Esophagus squamous epithelium (tissue), 5 donors: ENCODE data around the gene ANO2. TPM values are rescaled to one million over a fixed set of nuclear protein-coding genes. Genes with fewer than 3 reads are reported as not detected.

ENCODE experiments used
- DNase-seq: peaks from one replicate; lab custom pipeline; 2025; lab: John Stamatoyannopoulos, UW
- H3K27ac ChIP-seq, 4 donors: fragments of 200-600 bp; sonication (generic); one replicate each; pipeline ENCODE4 v1.5.1; 2016 to 2019; ENCODE audit warnings: mild to moderate bottlenecking in 1 of 4
- H3K27me3 ChIP-seq, 4 donors: fragments of 200-600 bp; sonication (generic); 1 replicate in 3 of 4; 2 replicates in 1 of 4; pipeline versions ENCODE4 v1.5.1 to v1.6.0; 2017 to 2021; ENCODE audit warnings: antibody characterized with exemption in 1 of 4
- H3K36me3 ChIP-seq, 3 donors: fragments of 200-600 bp; sonication (generic); one replicate each; pipeline ENCODE4 v1.5.1; 2016 to 2019
- H3K4me1 ChIP-seq, 3 donors: fragments of 200-600 bp; sonication (generic); one replicate each; pipeline ENCODE4 v1.5.1; 2017 to 2019
- H3K4me3 ChIP-seq, 4 donors: fragments of 200-600 bp; sonication (generic); 1 replicate in 3 of 4; 2 replicates in 1 of 4; pipeline ENCODE4 v1.5.1; 2016 to 2019; ENCODE audit warnings: mild to moderate bottlenecking in 2 of 4, moderate library complexity in 1 of 4
- H3K9me3 ChIP-seq, 3 donors: fragments of 200-600 bp; sonication (generic); one replicate each; pipeline ENCODE4 v1.5.1; 2016 to 2019
- POLR2A ChIP-seq, 4 donors: fragments of 450-650 bp; IDR thresholded peaks; one replicate each; pipeline ENCODE4 v1.6.1; 2017; ENCODE audit warnings: antibody characterized with exemption in 4 of 4, mild to moderate bottlenecking in 4 of 4, moderate library complexity in 3 of 4
- WGBS, 2 donors: methylation state at CpG; one replicate each; pipeline ENCODE4 v1.1.5; 2018; 5-methylcytosine and 5-hydroxymethylcytosine counted together
- intact Hi-C: fragments of 100-400 bp; cut with DNase I; formaldehyde crosslinking; loops from one replicate; pipeline ENCODE4 v1.15.0; 2022
- total RNA-seq, 4 donors: library from RNA; depleted of rRNA; stranded (reverse); fragments of >200 nt; gene quantifications; one replicate each; pipeline ENCODE4 v1.1.0, GENCODE V29; 2016
- TF ChIP-seq, protein P1 (sequence below), 6 experiments: fragments of 450-650 bp in 4 of 6; fragments of 200-600 bp in 2 of 6; sonication (generic) in 2 of 6; IDR thresholded peaks; one replicate each; pipeline ENCODE4 v1.5.1; 2016 to 2019; ENCODE audit warnings: antibody characterized with exemption in 6 of 6, mild to moderate bottlenecking in 4 of 6, moderate library complexity in 4 of 6
- donor health status: DM: yes; HTN: yes; CAD: no.

The ANO2 gene
- total RNA-seq, 4 donors from 2014 or later: 0.49 to 11.8 (median 3.1) TPM

DNA sequence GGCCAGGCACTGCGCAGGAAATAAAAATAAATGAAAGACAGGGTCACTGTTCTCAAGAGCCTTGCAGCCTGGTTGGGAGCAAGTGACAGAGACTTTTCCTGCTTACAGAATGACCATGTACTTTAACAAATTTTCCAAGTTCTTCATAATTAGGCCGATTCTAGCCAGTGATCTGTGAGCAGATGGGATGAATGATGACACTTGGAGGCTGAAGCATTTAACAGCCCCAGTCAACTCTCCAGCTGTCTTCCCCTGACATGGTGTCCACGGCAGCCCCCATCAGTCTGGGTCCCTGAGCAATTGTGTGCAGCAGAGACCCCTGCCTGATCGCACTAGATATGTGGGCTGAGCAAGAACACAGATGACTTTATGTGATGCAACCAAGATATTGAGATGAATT is 314.3 kb downstream of the ANO2 start:
- Histone ChIP-seq H3K36me3 (no peaks in the 10 kb centered on the region), H3K27me3 (peaks cover 0 to 14% (median 0%) of the 10 kb centered on the region in 4 donors), H3K4me3 (no peak overlapping the region), H3K27ac (no peak overlapping the region), H3K9me3 (no peaks in the 10 kb centered on the region), H3K4me1 (no peaks in the 10 kb centered on the region)
- TF ChIP-seq, protein P1, sequence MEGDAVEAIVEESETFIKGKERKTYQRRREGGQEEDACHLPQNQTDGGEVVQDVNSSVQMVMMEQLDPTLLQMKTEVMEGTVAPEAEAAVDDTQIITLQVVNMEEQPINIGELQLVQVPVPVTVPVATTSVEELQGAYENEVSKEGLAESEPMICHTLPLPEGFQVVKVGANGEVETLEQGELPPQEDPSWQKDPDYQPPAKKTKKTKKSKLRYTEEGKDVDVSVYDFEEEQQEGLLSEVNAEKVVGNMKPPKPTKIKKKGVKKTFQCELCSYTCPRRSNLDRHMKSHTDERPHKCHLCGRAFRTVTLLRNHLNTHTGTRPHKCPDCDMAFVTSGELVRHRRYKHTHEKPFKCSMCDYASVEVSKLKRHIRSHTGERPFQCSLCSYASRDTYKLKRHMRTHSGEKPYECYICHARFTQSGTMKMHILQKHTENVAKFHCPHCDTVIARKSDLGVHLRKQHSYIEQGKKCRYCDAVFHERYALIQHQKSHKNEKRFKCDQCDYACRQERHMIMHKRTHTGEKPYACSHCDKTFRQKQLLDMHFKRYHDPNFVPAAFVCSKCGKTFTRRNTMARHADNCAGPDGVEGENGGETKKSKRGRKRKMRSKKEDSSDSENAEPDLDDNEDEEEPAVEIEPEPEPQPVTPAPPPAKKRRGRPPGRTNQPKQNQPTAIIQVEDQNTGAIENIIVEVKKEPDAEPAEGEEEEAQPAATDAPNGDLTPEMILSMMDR (IDR thresholded peaks at IDR 0.05): no peak
- TF ChIP-seq POLR2A (IDR thresholded peaks at IDR 0.05): no peak
- intact Hi-C loops: no loop called here
- no peak for DNase-seq
- 90 to 93% methylated on average over 3 to 4 of the region's 4 CpGs for WGBS, 2 donors

DNA sequence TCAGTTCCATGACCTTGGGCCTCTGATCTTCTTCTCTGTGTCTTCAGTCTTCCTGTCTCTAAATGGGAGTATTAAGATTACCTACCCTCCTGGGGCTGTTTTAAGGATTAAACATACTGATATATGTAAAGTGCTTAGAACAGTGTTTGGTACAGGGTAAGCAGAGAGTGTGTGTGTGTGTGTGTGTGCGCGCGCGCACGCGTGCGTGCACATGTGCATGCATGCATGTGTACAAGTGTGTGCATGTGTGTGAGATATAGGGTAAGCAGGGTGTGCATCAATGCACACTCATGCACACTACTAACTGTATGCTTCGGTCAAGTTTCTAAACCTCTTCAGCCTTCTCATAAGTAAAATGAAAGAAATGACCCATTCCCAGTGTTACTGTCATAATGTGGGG is 316.6 kb downstream of the ANO2 start:
- intact Hi-C loops: no loop called here
- Histone ChIP-seq H3K27me3 (peaks cover 0 to 6% (median 0%) of the 10 kb centered on the region in 4 donors), H3K9me3 (no peaks in the 10 kb centered on the region), H3K27ac (no peak overlapping the region), H3K36me3 (no peaks in the 10 kb centered on the region), H3K4me3 (no peak overlapping the region), H3K4me1 (no peaks in the 10 kb centered on the region)
- no peak for DNase-seq
- 90 to 100% methylated on average over 6 to 8 of the region's 8 CpGs for WGBS, 2 donors
- no peak for TF ChIP-seq POLR2A (IDR thresholded peaks at IDR 0.05)

DNA sequence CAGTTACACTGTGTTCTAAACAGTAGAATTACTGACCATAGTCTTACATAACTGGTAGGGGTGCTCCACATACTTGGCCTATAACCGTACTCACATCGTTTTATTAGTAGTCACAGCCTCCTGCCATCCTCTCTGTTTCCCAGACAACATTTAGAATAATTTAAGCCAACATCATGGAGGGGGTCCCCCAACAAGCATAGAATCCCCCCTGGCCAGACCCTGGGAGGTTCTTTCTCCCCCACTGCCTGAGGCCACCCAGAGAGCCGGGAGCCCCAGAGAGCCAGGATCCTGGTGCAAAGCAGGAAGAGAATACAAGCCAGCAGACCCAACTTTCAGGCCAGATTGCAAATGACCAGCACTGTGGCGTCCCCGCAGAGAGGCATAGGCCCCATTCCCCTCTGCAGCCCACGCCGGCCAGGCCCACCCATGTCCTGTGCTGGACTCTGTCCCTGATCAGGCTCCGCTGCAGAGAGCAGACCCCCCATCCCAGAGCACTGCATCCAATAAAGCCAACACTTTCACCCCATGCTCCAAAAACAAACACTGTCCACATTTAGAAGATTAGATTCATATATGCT is 317.9 kb downstream of the ANO2 start:
- 85 to 91% methylated on average over 5 to 7 of the region's 8 CpGs for WGBS, 2 donors
- intact Hi-C loops: no loop called here
- Histone ChIP-seq H3K4me1 (peaks cover 0 to 4% (median 0%) of the 10 kb centered on the region in 3 donors), H3K36me3 (no peaks in the 10 kb centered on the region), H3K27ac (no peak overlapping the region), H3K9me3 (no peaks in the 10 kb centered on the region), H3K4me3 (no peak overlapping the region), H3K27me3 (peaks cover 0 to 6% (median 0%) of the 10 kb centered on the region in 4 donors)
- DNase-seq: no peak
- TF ChIP-seq, protein P1 (IDR thresholded peaks at IDR 0.05): no peak
- no peak for TF ChIP-seq POLR2A (IDR thresholded peaks at IDR 0.05)

DNA sequence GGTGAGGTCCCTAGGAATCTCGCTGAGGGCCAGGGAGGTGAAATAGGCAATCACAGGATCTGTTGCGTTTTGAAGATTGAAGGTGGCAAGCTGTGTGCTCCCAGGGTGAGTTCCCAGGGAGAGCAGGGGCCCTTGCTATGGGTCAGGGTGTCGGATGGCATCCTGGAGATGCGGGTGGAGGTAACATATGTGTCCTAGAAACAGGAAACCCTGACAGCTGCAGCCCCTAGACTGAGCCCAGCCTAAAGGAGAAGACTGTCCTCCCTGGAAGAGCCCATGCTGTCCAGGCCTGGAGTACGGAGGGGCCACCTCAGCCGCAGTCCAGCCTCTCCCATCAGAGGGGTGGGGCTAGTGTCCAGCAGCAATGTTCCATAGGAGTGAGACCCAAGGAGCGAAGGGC is 318.9 kb downstream of the ANO2 start:
- Histone ChIP-seq H3K4me3 (no peak overlapping the region), H3K27me3 (no peaks in the 10 kb centered on the region), H3K36me3 (no peaks in the 10 kb centered on the region), H3K27ac (no peak overlapping the region), H3K4me1 (peaks cover 0 to 6% (median 0%) of the 10 kb centered on the region in 3 donors), H3K9me3 (no peaks in the 10 kb centered on the region)
- no peak for TF ChIP-seq POLR2A (IDR thresholded peaks at IDR 0.05)
- TF ChIP-seq, protein P1 (IDR thresholded peaks at IDR 0.05): no peak
- WGBS, 2 donors: 86 to 91% methylated on average over 7 of the region's 7 CpGs
- no peak for DNase-seq
- intact Hi-C loops: no loop called here

DNA sequence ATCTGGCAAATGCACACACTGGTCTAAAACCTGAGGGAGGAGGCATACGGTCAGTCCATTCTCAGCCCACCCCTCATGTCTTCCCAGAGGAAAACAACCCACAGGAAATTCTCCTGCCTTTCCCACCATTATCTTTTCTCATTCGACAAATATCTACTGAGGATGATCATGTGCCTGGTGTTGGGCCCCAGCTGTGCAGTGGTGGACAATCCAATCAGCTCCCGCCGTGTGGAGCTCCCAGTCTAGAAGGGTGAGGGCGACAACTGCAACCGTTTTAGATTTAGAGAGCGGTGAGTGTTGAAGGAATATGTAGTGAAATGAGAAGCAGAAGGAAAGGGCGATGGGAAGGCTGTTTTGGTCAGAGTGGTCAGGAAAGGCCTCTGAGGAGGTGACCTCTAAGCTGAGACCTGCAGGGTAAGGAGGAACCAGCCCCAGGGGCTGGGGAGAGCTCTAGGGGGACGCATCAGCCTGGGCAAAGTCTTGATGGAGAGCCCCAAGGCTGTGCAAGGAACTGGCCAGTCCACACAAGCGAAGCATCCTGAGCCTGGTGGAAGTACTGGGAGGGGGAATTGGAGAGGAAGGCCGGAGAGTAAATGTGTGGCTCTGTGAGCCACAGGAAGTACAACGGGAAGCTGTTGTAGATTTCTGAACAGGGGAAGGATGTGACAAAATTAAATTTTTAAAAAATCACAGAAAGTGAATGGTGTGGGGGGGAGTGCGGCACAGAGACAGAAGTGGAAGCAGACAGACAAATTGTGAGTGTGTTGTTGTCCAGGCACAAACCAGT is 320.4 kb downstream of the ANO2 start:
- no peaks in the 10 kb centered on the region for H3K27me3 ChIP-seq
- WGBS, 2 donors: 76 to 84% methylated on average over 10 to 13 of the region's 13 CpGs
- peaks cover 0 to 14% (median 0%) of the 10 kb centered on the region in 3 donors for H3K4me1 ChIP-seq
- no peaks in the 10 kb centered on the region for H3K36me3 ChIP-seq
- H3K27ac ChIP-seq: no peak overlapping the region
- no peak for DNase-seq
- no peak overlapping the region for H3K4me3 ChIP-seq
- no peaks in the 10 kb centered on the region for H3K9me3 ChIP-seq
- intact Hi-C loops: no loop called here
- no peak for TF ChIP-seq POLR2A (IDR thresholded peaks at IDR 0.05)
- TF ChIP-seq, protein P1 (IDR thresholded peaks at IDR 0.05): no peak
